ENCODE data around the gene PCDHGB3. TPM values are rescaled to one million over a fixed set of nuclear protein-coding genes. Genes with fewer than 3 reads are reported as not detected.

The PCDHGB3 gene
- total RNA-seq, 1 donor = 8.6 TPM

DNA sequence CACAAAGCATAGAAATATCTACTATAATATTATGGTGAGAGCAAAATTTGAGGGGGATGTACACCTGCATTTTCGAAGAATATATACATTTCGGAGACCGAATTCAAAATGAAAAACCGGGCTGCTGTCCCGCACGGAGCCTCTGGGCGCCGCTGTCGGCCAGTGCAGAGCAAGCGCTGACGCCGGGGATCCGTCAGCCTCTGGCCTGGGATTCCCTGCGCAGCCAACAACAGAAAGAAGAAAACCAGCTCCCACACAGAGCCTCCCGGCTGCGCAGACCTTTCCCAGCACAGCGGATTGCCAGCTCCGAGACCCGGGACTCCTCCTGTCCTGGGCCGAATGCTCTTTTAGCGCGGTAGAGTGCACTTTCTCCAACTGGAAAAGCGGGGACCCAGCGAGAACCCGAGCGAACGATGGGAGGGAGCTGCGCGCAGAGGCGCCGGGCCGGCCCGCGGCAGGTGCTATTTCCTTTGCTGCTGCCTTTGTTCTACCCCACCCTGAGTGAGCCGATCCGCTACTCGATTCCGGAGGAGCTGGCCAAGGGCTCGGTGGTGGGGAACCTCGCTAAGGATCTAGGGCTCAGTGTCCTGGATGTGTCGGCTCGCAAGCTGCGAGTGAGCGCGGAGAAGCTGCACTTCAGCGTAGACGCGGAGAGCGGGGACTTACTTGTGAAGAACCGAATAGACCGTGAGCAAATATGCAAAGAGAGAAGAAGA lies 37.9 kb downstream of the PCDHGB3 start, which contains the start of gene PCDHGB6:
PCDHGB6 (plus strand) TSS at position 232 of the 716 bp plus-strand sequence; CDS start at position 414, 182 bp downstream.

DNA sequence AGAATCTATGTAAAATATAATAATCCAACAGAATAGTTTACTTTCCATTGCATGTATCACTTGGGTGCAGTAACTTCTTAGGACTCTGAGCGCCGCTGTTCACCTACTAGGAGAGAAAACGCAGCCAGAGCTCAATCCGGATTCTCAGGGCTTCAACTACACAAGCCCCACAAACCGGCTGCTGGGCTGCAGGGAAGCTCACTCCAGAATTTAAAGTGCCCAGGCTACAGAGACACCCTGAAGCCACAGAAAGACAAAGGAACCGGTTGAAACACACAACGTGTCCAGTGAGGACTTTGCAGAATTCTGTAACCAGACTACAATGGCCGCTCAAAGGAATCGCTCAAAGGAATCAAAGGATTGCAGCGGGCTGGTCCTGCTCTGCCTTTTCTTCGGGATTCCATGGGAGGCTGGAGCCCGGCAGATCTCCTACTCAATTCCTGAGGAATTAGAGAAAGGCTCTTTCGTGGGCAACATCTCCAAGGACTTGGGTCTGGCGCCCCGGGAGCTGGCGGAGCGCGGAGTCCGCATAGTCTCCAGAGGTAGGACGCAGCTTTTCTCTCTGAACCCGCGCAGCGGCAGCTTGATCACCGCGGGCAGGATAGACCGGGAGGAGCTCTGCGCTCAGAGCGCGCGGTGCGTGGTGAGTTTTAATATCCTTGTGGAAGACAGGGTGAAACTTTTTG lies 43.0 kb downstream of the PCDHGB3 start, which contains the start of gene PCDHGA10:
PCDHGA10 (plus strand) TSS at position 134 of the 686 bp plus-strand sequence; CDS start at position 323, 189 bp downstream.

DNA sequence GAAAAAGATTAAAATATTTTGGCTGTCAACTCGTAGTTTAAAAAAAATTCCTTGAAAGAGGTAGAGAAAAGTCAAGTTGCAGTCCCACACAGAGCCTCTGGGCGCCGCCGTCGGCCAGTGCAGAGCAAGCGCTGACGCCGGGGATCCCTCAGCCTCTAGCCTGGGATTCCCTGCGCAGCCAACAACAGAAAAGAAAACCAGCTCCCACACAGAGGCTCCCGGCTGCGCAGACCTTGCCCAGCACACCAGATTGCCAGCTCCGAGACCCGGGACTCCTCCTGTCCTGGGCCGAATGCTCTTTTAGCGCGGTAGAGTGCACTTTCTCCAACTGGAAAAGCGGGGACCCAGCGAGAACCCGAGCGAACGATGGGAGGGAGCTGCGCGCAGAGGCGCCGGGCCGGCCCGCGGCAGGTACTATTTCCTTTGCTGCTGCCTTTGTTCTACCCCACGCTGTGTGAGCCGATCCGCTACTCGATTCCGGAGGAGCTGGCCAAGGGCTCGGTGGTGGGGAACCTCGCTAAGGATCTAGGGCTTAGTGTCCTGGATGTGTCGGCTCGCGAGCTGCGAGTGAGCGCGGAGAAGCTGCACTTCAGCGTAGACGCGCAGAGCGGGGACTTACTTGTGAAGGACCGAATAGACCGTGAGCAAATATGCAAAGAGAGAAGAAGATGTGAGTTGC lies 47.6 kb downstream of the PCDHGB3 start, which contains the start of gene PCDHGB7:
PCDHGB7 (plus strand) TSS at position 184 of the 679 bp plus-strand sequence; CDS start at position 367, 183 bp downstream.

GRCh38 chr5:141420855-141421488 lies 50.9 kb downstream of the PCDHGB3 start, which contains the start of gene PCDHGA11:
Gene PCDHGA11 (plus strand): TSS chr5:141421051. CDS start chr5:141421228, 177 bp downstream.

Other genes with a start within 250 kb of the PCDHGB3 start
- gene PCDHB4, start 248.4 kb upstream of the PCDHGB3 start, total RNA-seq = 1.8 and 2.1 TPM in 2 replicates
- 2.9 and 3.6 TPM in 2 replicates for gene PCDHB5, start 235.0 kb upstream of the PCDHGB3 start, total RNA-seq
- 0.65 and 0.97 TPM in 2 replicates for gene PCDHB6, start 220.2 kb upstream of the PCDHGB3 start, total RNA-seq
- gene PCDHB7, start 197.6 kb upstream of the PCDHGB3 start, total RNA-seq = 2.0 and 2.5 TPM in 2 replicates
- gene PCDHB8, start 192.5 kb upstream of the PCDHGB3 start, total RNA-seq = 0.52 and 1.1 TPM in 2 replicates
- 3.1 and 4.4 TPM in 2 replicates for gene PCDHB16, start 187.9 kb upstream of the PCDHGB3 start, total RNA-seq
- gene PCDHB9, start 183.1 kb upstream of the PCDHGB3 start, total RNA-seq = 0.91 and 2.3 TPM in 2 replicates
- gene PCDHB10, start 177.9 kb upstream of the PCDHGB3 start, total RNA-seq = 2.2 and 2.5 TPM in 2 replicates
- 1.4 and 1.7 TPM in 2 replicates for gene PCDHB11, start 170.6 kb upstream of the PCDHGB3 start, total RNA-seq
- gene PCDHB12, start 161.5 kb upstream of the PCDHGB3 start, total RNA-seq = 1.0 and 1.3 TPM in 2 replicates
- gene PCDHB13, start 156.3 kb upstream of the PCDHGB3 start, total RNA-seq = 2.7 and 4.0 TPM in 2 replicates
- gene PCDHB14, start 146.9 kb upstream of the PCDHGB3 start, total RNA-seq = 3.8 and 4.4 TPM in 2 replicates
- 1.7 and 1.9 TPM in 2 replicates for gene PCDHB15, start 124.8 kb upstream of the PCDHGB3 start, total RNA-seq
- gene SLC25A2, start 66.2 kb upstream of the PCDHGB3 start, total RNA-seq = 0.32 and 0.39 TPM in 2 replicates
- 61.7 and 84.2 TPM in 2 replicates for gene TAF7, start 49.5 kb upstream of the PCDHGB3 start, total RNA-seq
- 1.4 and 1.9 TPM in 2 replicates for gene PCDHGA1, start 39.7 kb upstream of the PCDHGB3 start, total RNA-seq
- gene PCDHGA2, start 31.5 kb upstream of the PCDHGB3 start, total RNA-seq = 4.7 and 4.9 TPM in 2 replicates
- 3.7 and 6.2 TPM in 2 replicates for gene PCDHGA3, start 26.4 kb upstream of the PCDHGB3 start, total RNA-seq
- gene PCDHGB1, start 20.1 kb upstream of the PCDHGB3 start, total RNA-seq = 4.1 and 6.1 TPM in 2 replicates
- gene PCDHGA4, start 15.2 kb upstream of the PCDHGB3 start, total RNA-seq = 6.7 and 8.9 TPM in 2 replicates
- gene PCDHGB2, start 10.2 kb upstream of the PCDHGB3 start, total RNA-seq = 6.5 and 6.8 TPM in 2 replicates
- 5.6 and 6.5 TPM in 2 replicates for gene PCDHGA5, start 6.1 kb upstream of the PCDHGB3 start, total RNA-seq
- gene PCDHGA6, start 3.6 kb downstream of the PCDHGB3 start, total RNA-seq = 7.8 and 10.4 TPM in 2 replicates
- gene PCDHGA7, start 12.5 kb downstream of the PCDHGB3 start, total RNA-seq = 9.0 and 10.6 TPM in 2 replicates
- 24.4 and 26.2 TPM in 2 replicates for gene PCDHGB4, start 17.5 kb downstream of the PCDHGB3 start, total RNA-seq
- 5.6 and 5.7 TPM in 2 replicates for gene PCDHGA8, start 22.4 kb downstream of the PCDHGB3 start, total RNA-seq
- 27.7 and 35.0 TPM in 2 replicates for gene PCDHGB5, start 27.7 kb downstream of the PCDHGB3 start, total RNA-seq
- 10.1 and 11.1 TPM in 2 replicates for gene PCDHGA9, start 32.5 kb downstream of the PCDHGB3 start, total RNA-seq
- gene PCDHGB6, start 37.8 kb downstream of the PCDHGB3 start, total RNA-seq = 7.9 and 9.5 TPM in 2 replicates
- gene PCDHGA10, start 42.7 kb downstream of the PCDHGB3 start, total RNA-seq = 15.3 and 17.9 TPM in 2 replicates
- gene PCDHGB7, start 47.4 kb downstream of the PCDHGB3 start, total RNA-seq = 25.6 and 26.2 TPM in 2 replicates
- gene PCDHGA11, start 50.8 kb downstream of the PCDHGB3 start, total RNA-seq = 20.1 and 24.1 TPM in 2 replicates
- gene PCDHGA12, start 60.3 kb downstream of the PCDHGB3 start, total RNA-seq = 25.1 and 30.2 TPM in 2 replicates
- 122 and 161 TPM in 2 replicates for gene PCDHGC3, start 105.7 kb downstream of the PCDHGB3 start, total RNA-seq
- 5.6 and 6.4 TPM in 2 replicates for gene PCDHGC4, start 114.8 kb downstream of the PCDHGB3 start, total RNA-seq
- gene PCDHGC5, start 118.8 kb downstream of the PCDHGB3 start, total RNA-seq = 4.7 and 8.1 TPM in 2 replicates
- gene DIAPH1, start 248.8 kb downstream of the PCDHGB3 start, total RNA-seq = 17.8 and 25.5 TPM in 2 replicates